Putamen (tissue), 1 donor: ENCODE measurements around the gene RIPOR2.

Experiments
- DNase-seq: peaks from one replicate; pipeline ENCODE4 v3.0.0-alpha.2; 2016; ENCODE audit warnings: low spot score

Gene RIPOR2

GRCh38 chr6:24844903-24845302 is 90.9 kb downstream of the RIPOR2 start:
- DNase-seq, result no peak

DNA sequence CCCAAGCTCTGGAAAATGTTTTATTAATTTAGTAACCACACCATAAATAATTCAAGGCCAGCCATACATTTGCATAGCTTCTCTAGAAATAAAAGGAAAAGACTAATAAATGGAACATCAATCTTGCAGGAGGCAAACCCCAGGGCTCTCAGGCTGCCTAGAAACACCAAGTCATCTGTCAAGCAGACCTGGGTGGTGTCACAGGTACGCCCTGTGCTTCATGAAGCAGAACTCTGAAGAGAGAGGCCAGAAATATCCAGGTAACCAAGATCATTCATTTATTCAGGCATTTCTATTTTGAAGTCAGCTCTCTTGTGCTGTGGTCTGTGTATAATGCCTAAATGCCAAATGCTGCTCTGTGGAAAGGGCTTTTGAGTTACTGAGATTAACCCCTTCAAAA is 91.7 kb downstream of the RIPOR2 start:
- no peak for DNase-seq

DNA sequence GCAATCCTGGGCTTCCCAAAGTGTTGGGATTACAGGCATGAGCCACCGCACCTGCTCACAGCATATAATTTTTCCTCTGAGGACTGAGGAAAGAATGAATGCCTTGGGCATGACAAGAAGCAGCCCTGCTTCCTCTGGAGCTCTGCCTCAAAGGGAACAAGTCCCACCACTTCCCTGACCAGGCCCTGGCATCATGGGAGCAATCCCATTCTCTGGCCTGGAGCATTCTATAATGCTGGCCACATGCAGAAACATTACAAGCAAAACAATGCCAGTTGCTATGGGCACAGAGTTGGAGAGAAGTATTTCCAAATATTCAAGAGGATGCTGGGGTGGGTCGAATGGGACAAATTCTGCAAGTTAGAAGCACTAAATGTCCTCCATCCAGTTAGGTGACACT is 95.6 kb downstream of the RIPOR2 start:
- no peak for DNase-seq

GRCh38 chr6:24838994-24839393 is 96.8 kb downstream of the RIPOR2 start:
- no peak for DNase-seq

GRCh38 chr6:24838081-24838480 is 97.7 kb downstream of the RIPOR2 start:
- DNase-seq, result no peak

GRCh38 chr6:24836109-24836508 is 99.7 kb downstream of the RIPOR2 start:
- peak; percentile 74 for DNase-seq

DNA sequence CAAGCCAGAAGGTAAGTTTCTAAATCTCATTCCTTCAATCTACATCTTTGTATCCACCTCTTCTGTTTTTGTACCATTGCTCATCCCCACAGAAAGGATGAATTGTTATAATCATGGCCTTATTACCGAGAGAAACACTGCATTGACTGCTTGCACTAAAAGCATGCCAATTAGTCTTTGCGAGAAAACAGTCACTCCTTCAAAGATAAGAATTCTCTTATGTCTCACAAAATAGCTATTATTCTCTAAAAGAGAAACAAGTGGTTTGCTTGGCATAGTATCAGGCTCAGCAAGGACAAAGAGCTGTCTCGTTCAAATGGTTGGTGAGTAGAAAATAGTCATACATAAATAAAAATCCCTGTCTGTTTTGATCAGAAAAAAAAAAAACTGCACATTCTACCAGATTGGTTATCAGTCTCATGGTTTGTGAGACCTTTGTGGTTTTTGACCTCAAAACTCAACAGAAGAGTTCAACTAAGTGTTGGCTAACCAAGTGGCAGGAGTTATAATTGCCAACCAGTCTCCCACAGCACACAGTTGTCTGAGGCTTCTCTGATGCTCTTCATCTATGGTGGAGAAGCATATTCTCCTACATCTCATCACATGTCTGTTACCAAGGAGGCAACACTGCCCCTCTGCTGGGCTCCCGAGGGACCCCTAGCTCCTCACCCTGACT is 101.9 kb downstream of the RIPOR2 start:
- DNase-seq, result no peak

DNA sequence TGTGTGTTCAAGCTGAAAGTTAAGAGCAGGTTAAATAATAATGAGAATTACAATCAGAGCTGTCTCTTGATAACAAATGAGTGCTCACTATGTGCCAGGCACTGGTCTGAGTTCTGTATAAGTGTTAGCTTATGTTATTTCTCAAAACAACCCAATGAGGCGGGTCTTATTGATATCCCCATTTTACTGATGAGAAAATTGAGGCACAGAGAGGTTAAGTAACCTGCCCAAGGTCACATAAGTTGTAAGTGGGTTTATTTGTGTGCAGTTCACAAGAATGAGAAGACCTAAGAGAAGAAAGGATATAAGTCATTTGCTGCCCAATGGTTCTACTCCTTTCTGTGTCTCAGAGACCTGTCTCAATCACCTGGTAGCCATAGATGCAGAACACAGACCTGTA is 103.0 kb downstream of the RIPOR2 start:
- DNase-seq, result no peak

DNA sequence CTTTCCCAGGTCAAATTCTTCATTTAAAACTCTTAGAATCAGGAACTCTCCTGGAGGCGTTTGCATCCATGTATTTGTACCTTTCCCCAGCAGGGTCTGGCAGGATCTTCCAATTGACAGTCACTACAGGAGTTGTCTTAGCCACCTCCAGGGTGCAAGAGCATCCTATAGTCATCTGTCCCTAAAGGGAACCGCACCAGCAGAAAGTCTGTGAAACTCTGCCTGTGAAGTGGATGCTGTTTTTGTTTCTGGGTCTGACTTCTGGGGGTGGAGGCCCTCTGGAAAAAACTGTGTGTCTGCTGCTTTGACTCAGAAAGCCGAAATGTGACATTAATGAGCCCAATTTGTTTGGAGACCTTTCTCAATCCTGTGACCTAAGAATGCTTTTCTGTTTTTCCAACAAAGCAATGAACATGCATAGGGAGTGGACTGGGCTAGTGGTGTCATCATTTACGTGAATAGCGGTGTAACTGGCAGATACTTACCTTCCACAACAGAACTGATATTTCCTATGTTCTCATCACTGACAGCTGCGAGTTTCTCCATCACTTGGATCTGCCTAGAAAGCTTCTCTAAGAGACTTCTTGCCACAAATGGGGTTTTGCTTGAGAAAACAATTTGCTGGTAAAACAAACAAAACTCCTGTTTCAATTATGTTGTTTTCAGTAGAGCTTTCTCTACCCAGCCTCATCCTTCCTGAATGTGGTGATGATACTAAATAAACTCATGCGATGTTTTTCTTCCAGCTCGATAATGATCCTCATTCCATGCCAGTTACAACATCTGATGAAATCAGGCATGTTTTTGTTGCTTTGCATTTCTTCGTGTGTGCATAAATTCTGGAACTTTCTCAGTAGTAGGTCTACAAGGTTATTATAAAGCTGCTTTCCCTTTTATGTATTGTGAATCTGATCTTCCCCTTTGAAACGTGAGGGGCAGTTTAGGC is 103.7 kb downstream of the RIPOR2 start:
- no peak for DNase-seq

DNA sequence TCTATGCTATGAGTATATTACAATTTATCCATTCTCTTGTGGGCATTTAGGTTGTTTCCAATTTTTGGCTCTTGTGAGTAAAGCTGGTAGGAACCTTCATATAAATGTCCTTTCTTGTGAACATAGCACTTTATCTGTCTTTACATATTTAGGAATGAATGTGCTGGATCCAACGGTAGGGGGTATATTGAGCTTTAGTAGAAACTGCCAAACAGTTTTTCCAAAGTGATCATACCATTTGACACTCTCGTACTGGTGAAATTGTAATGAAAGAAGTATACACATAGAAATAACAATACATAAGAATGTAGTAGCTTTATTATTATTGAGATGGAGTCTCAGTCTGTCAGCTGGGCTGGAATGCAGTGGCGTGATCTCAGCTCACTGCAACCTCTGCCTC is 106.1 kb downstream of the RIPOR2 start:
- DNase-seq, result no peak

- DNase-seq, result no peak
Measured at GRCh38 chr6:24827970-24828369, 107.8 kb downstream of the RIPOR2 start.

DNA sequence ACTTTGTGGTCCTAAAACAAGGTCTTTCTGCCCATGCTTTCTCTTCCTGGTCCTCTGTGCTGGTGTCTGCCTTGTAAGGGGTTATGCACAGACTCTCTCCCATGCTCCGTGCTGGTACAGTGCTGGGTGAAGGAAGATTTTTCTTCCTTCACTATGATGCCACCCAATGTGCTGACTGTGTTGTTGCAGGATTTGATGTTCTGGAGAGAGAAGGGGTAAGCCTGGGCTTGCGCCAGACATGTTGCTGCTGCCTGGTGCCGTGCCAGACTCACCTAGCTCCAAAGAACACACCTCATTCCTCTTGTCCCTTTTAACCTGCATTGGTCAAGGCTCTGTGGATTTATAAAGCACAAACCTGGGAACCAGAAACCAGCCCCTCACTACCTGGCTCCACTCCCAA is 108.6 kb downstream of the RIPOR2 start:
- no peak for DNase-seq

GRCh38 chr6:24825130-24825630 is 110.6 kb downstream of the RIPOR2 start:
- no peak for DNase-seq

- no peak for DNase-seq
Measured at GRCh38 chr6:24824142-24824938, 111.4 kb downstream of the RIPOR2 start.

- no peak for DNase-seq
Measured at GRCh38 chr6:24823185-24823584, 112.6 kb downstream of the RIPOR2 start.

DNA sequence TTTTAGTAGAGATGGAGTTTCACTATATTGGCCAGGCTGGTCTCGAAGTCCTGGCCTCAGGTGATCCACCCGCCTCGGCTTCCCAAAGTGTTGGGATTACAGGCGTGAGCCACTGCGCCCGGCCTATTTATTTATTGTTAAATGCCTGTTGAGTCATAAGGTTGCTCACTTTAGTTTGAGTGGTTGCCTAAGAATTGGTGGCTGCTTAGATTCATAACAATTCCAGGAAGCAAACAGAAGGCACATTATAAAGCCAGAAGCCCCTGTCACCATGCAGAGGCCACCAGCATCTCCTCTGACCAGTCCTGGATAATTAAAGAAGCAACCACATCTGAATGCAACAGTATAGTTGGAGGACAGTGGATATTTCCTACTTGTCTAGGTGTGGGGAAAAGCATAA is 113.1 kb downstream of the RIPOR2 start:
- DNase-seq, result no peak

- DNase-seq, result no peak
Measured at GRCh38 chr6:24821860-24822444, 113.8 kb downstream of the RIPOR2 start.

GRCh38 chr6:24818346-24818745 is 117.4 kb downstream of the RIPOR2 start:
- DNase-seq, result no peak

DNA sequence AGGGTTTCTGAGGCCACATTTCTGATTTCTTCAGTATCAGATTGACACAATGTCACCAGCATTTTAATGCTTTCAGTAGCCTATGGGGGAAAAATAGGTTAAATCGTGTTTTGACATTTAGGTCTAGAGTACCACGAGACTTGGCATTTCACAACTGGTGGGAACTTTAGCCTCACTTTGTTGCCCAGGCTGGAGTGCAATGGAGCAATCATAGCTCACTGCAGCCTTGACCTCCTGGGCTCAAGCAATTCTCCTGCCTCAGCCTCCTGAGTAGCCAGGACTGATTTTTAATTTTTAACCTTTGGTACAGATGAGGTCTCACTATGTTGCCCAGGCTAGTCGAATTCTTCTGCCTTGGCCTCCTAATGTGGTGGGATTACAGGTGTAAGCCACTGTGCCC is 126.0 kb downstream of the RIPOR2 start:
- no peak for DNase-seq

DNA sequence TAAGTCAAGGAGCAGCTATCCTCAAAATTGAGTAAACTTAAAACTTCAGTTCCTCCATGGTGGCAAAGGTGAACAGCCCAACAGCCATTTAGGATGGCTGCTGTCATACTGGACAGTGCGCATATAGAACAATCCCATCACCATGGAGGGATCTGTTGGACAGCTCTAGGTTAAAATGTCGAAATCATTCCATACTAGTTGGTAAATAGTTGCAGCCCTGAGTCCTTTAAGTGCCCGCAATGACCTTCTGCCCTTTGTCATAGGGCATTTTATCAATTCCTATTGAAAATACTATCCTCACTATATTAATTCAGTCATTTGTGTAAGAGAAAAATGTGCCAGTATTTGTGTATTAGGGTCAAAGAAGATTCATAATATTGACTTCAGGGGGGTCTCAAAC is 128.2 kb downstream of the RIPOR2 start:
- no peak for DNase-seq

DNA sequence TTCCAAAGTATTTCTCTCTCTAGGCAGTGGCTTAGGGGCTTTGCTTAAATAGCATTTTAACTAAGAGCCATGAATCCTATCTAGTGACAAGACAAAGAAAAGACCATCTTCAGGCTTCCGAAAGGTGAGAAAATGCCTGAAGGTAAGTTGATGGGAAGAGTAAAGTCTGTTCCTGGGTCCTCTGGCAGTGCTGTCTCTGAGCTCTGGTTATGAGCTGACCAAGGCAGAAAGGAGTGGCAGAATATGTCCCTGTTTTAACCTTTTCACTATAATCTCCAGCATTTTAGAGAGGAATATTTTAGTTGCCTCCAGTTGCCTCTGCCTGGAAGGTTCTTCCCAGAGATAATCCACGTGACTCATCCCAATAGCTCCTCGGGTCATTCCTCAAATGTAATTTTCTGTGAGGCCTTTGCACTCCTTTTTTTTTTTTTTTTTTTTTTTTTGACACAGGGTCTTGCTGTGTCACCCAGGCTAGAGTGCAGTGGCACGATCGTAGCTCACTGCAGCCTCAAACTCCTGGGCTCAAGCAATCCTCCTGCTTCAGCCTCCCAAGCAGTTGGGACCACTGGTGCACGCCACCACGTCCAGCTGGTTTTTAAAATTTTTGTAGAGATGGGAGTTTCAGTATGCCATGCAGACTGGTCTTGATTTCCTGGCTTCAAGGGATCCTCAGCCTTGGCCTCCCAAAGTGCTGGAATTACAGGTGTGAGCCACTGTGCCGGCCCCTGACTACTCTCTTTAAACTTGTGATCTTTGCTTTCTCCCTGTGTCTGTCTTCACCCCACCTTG is 133.3 kb downstream of the RIPOR2 start:
- DNase-seq, result no peak
